ENCODE measurements around the gene CCDC179.

The CCDC179 gene

DNA sequence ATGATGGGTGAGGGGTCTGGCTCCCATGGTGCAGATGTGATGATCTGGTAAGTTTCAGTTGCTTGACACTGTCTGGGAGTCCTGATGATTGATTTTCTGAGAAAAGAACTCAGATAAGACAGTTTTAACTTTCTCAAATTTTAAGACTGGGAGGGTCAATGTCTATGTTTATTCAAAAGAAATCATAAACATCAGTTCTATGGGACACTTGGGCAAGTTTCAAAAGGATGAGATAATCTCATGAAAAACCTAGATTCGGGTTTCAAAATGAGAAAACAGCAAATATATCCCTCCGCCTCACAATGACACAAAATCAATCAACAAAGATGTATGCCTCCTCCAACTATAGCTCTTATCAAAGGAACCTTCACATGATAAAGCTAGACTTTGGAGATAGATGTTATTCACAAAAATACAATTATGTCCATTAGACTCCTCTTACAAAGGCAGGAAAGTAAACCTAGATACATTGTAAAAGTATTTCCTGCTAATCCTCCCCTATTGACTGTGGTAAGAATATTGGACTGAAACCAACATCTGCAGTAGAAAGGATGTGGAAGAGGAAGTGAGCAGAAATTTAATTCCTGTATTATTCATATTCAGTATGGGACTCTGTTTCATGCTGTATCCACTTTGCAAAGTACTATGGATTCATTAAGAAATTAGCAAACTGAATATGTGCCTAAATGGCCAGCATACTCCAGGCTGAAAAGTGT lies 52.3 kb downstream of the CCDC179 start:
- no peak for DNase-seq (ENCODE audit: low spot score)

DNA sequence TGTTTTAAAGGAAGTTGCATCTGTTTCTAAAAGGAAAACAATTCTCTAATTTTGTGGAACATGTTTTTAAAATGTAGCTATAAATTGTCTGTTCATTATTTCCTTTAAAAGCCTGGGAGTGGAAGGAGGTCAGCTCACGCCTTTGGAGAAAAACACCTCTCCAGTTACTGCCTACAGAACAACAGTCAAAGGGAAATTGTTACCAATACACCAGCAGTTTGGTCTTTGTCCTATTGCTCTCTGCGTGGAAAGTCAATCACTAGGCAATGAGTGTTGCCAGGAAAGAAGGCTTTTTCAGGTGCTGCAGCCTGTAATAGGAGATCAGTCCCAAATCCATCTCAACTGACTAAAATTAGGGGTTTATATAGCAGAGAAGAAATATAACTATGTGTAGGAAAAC lies 52.9 kb downstream of the CCDC179 start:
- no peak for DNase-seq (ENCODE audit: low spot score)

DNA sequence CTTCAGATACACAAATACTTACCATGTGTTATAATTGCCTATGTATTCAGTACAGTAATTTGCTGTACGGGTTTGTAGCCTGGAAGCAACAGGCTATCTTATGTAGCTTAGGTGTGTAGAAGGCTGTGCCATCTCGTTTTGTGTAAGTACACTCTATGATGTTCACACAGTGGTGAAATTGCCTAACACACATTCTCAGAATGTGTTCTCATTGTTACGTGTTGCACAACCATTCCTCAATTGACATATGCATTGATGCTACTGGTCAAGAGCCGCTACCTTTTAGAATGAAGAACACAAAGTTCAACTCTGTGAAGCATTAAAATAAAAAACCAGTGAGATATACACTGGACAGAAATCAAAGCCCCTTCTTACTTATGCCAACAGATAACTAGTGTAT lies 57.4 kb downstream of the CCDC179 start:
- DNase-seq (ENCODE audit: low spot score), result no peak

DNA sequence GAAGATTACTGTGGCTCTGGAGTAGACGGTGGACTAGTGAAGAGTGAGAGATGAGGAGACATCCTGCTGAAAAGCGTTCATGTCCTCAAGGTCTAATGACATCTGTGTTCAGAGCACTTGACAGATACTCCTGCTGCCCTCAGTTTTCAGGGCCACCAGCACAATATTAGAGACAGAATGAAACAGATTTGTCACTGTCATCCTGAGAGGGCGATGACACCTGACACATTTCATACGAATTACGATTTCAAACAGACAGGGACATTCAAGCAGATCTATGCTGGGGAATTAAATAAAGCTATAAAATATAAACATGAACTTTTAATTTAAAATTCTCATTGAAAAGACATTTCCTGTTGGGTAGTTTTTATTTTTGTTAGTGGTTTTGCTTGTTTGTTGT lies 59.8 kb downstream of the CCDC179 start:
- DNase-seq (ENCODE audit: low spot score), result no peak

DNA sequence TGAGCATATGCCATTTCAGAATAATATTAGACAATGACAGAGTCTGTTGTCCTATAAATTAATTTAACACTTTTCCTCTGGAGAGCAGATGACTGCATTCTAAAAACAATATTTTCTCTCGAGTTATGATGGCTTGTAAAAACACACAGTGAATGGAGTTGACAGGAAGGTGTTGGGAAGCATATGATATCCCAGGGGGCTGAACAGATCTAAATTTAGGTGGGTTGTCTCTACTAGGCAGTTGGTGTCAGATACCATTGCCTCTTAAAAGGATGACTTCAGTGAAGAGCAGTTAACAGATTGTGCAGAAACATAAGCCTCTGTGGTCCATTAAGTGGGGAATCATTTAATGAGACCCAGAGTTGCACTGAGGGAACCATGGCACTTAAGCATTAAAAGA lies 61.4 kb downstream of the CCDC179 start:
- no peak for DNase-seq (ENCODE audit: low spot score)

DNA sequence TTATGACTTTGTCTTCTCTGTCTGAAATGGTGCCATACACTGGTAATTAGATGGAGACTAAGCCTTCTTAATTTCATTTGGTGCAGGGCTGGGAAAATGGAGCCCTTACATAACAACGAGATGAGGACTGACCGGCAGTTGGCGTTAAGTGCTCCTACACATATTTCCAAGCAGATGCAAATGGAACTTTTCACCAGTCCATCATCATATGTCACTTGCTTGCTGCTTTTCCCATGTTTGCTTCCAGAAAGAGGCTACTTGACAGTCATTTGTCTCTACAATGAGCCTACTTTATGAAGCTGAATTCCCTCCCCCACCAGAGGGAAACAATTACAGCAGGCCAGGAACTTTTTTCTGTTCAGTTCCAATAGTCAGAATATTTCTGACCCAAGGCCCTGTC lies 63.2 kb downstream of the CCDC179 start:
- DNase-seq (ENCODE audit: low spot score), result peak; percentile 26

Data from Ammon's horn (tissue), 1 donor.